Heart left ventricle (tissue), 16 donors: Measurements from ENCODE around the gene PRKN. TPM values are rescaled to one million over a fixed set of nuclear protein-coding genes. Genes with fewer than 3 reads are reported as not detected.

Experiments used
- ATAC-seq, 4 donors: fragments of 200-7000 bp; cut with Tn5 transposase; one replicate each; pipeline ENCODE4 v1.9.1; 2020 to 2022; ENCODE audit warnings: moderate library complexity in 4 of 4, mild to moderate bottlenecking in 3 of 4, moderate number of reproducible peaks in 1 of 4
- DNase-seq, 5 donors: peaks; one replicate each; pipeline ENCODE4 v3.0.0-alpha.2; 2020
- H3K27ac ChIP-seq, 12 donors: fragments of 200-600 bp; sonication (generic) in 4 of 12; one replicate each; pipeline versions ENCODE4 v1.5.0 to v1.8.0; 2016 to 2022; ENCODE audit warnings: mild to moderate bottlenecking in 2 of 12
- H3K27me3 ChIP-seq, 9 donors: fragments of 200-600 bp; sonication (generic) in 2 of 9; one replicate each; pipeline versions ENCODE4 v1.5.1 to v1.8.0; 2016 to 2022; ENCODE audit warnings: mild to moderate bottlenecking in 3 of 9
- H3K36me3 ChIP-seq, 9 donors: fragments of 200-600 bp; sonication (generic) in 2 of 9; one replicate each; pipeline versions ENCODE4 v1.5.0 to v1.8.0; 2018 to 2022; ENCODE audit warnings: mild to moderate bottlenecking in 2 of 9
- H3K4me1 ChIP-seq, 12 donors: fragments of 200-600 bp; sonication (generic) in 4 of 12; one replicate each; pipeline versions ENCODE4 v1.5.0 to v1.8.0; 2016 to 2022; ENCODE audit warnings: mild to moderate bottlenecking in 3 of 12
- H3K4me3 ChIP-seq, 12 donors: fragments of 200-600 bp; sonication (generic) in 4 of 12; one replicate each; pipeline versions ENCODE4 v1.5.0 to v1.8.0; 2017 to 2022; ENCODE audit warnings: mild to moderate bottlenecking in 9 of 12, moderate library complexity in 4 of 12
- H3K9me3 ChIP-seq, 12 donors: fragments of 200-600 bp; sonication (generic) in 4 of 12; one replicate each; pipeline versions ENCODE4 v1.5.0 to v1.8.0; 2016 to 2022; ENCODE audit warnings: mild to moderate bottlenecking in 1 of 12
- POLR2A ChIP-seq, 2 donors: fragments of 450-650 bp; IDR thresholded peaks; one replicate each; pipeline ENCODE4 v1.6.1; 2017; ENCODE audit warnings: antibody characterized with exemption in 2 of 2, mild to moderate bottlenecking in 2 of 2, moderate library complexity in 2 of 2
- WGBS, 4 donors: extraction: QIAGEN DNeasy Blood & Tissue Kit in 2 of 4; methylation state at CpG; one replicate each; pipeline versions ENCODE4 v1.1.5 to v1.1.7; 2013 to 2018; 5-methylcytosine and 5-hydroxymethylcytosine counted together
- intact Hi-C, 10 donors: fragments of 100-400 bp; cut with DNase I; formaldehyde crosslinking; loops; one replicate each; pipeline versions ENCODE4 v1.11.1 to v1.14.2; 2022
- polyA plus RNA-seq, 2 donors: library from polyadenylated mRNA; stranded (reverse); fragments of 200-250 nt; gene quantifications; one replicate each; pipeline ENCODE4 v1.2.3, GENCODE V29; 2013
- total RNA-seq, 9 donors: library from RNA; depleted of rRNA in 2 of 9; stranded (reverse); fragments of >200 nt in 2 of 9; fragmentation: NEBNext Ultra II Directional in 3 of 9; extraction: Animal tissue kit (Norgen Biotek cat#: 25700) in 3 of 9; gene quantifications; one replicate each; pipeline versions ENCODE4 v1.1.0 to v1.2.4, GENCODE V29; 2016 to 2023
- TF ChIP-seq, protein P1 (sequence below), 12 donors: fragments of 200-600 bp; sonication (generic) in 4 of 12; IDR thresholded peaks; one replicate each; pipeline versions ENCODE4 v1.5.0 to v1.8.0; 2018 to 2022; ENCODE audit warnings: antibody characterized with exemption in 12 of 12, mild to moderate bottlenecking in 5 of 12
- donor health status: ischemic (EF 13 %, LVEDD 7.1; RV severe dilation, severe dysfunction).
- donor health status: healthy with polysubstance abuse.
- donor health status: DM: no; HTN: yes; CAD: no.
- donor health status: DM: no; HTN: no; CAD: no.
- donor health status: ischemic (EF 25% LVEDD 6.9; RV normal size, moderate dysfunction).
- donor health status: ischemic (EF 25% LVEDD 5.7; RV mildly dilated, moderate dysfunction).
- donor health status: healthy.
- donor health status: DM: yes; HTN: yes; CAD: no.
- donor health status: ischemic (EF 35%, LVEDD 5.7; RV mildly dilated, moderate dysfunction).
- donor health status: nonischemic (EF 11% LVEDD 7.7; RV severe dilation, severe dysfunction).
- donor health status: DM: yes; HTN: yes; CAD: no.
- donor health status: PGD.
- donor health status: ischemic (EF 29% LVEDD 5.4; RV normal size, mild dysfunction).
- donor health status: nonischemic (EF 23%, LVEDD 6.1; RV moderate dilation, normal function).

PRKN gene
- total and polyA plus RNA-seq, 11 donors: 3.4 to 32.5 (median 21.2) TPM

DNA sequence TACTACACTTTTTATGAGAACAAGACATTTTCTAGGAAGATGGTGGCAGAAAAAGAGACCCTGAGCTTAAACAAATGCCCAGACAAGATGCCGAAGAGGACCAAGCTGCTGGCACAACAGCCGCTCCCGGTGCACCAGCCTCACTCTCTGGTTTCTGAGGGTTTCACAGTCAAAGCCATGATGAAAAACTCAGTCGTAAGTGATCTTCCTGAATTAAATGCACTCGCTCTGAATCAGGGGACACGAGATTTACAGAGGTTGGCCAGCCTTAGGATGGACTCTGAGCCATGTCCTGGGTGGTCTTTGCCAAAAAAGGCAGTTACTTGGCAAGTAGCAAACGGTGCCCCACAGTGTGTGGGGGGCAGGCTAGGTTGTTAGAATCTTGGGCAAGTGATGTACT, 631 bp upstream of the PRKN start:
- no peaks in the 10 kb centered on the region for H3K36me3 ChIP-seq

DNA sequence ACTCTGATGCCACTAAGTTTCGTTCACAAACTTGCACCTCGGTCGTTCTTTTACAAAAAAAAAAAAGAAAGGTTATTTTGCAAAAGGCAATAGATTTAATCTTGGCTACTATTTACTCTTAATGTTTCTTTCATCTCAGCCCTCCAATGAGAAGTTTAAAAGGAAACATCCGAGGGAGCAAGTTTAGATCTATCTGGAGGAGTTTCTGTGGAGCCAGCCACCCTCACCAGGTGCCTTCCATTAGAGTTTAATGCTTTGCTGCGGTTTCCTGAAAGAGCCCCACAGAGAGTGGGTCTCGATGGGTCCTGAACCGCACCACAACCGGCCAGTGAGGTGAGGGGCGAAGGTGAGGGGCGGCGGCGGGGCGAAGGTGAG, 632 bp downstream of the PRKN start:
- no peak for TF ChIP-seq POLR2A (IDR thresholded peaks at IDR 0.05)
- TF ChIP-seq, protein P1, sequence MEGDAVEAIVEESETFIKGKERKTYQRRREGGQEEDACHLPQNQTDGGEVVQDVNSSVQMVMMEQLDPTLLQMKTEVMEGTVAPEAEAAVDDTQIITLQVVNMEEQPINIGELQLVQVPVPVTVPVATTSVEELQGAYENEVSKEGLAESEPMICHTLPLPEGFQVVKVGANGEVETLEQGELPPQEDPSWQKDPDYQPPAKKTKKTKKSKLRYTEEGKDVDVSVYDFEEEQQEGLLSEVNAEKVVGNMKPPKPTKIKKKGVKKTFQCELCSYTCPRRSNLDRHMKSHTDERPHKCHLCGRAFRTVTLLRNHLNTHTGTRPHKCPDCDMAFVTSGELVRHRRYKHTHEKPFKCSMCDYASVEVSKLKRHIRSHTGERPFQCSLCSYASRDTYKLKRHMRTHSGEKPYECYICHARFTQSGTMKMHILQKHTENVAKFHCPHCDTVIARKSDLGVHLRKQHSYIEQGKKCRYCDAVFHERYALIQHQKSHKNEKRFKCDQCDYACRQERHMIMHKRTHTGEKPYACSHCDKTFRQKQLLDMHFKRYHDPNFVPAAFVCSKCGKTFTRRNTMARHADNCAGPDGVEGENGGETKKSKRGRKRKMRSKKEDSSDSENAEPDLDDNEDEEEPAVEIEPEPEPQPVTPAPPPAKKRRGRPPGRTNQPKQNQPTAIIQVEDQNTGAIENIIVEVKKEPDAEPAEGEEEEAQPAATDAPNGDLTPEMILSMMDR (IDR thresholded peaks at IDR 0.05): no peak
- H3K9me3 ChIP-seq: peaks cover 0 to 17% (median 0%) of the 10 kb centered on the region in 12 donors
- intact Hi-C loops: loop anchor here in 7 of 10 donors (2.0 to 10.0 kb wide), 12 partner anchors 20 to 688 kb away; partner anchors contain the start of gene QKI (in 2 of the 7)
- H3K4me1 ChIP-seq: peaks cover 0 to 45% (median 13%) of the 10 kb centered on the region in 12 donors
- ATAC-seq (peak in 1 of 4 donors; percentile 25), DNase-seq (peak in 1 of 5 donors; percentile 26)
- H3K27ac ChIP-seq: peak overlapping the region; percentile 88 to 98 (median 95)
- H3K36me3 ChIP-seq: no peaks in the 10 kb centered on the region
- H3K27me3 ChIP-seq: no peaks in the 10 kb centered on the region
- WGBS, 4 donors: 5 to 22% (median 11%) methylated on average over 8 to 13 of the region's 13 CpGs
- H3K4me3 ChIP-seq: peak overlapping the region; percentile 86 to 94 (median 90)

More for the DNA sequence above, 631 bp upstream of the PRKN start:
- 21 to 41% (median 36%) methylated on average over 7 of the region's 7 CpGs for WGBS, 4 donors
- Histone ChIP-seq H3K4me1 (peaks cover 0 to 32% (median 13%) of the 10 kb centered on the region in 12 donors), H3K4me3 (peak overlapping the region in 11 of 12 donors; percentile 86 to 94 (median 89)), H3K27me3 (no peaks in the 10 kb centered on the region), H3K9me3 (peaks cover 0 to 17% (median 0%) of the 10 kb centered on the region in 12 donors), H3K27ac (peak overlapping the region in 11 of 12 donors; percentile 40 to 98 (median 92))
- peak in 1 of 4 donors; percentile 25 for ATAC-seq
- intact Hi-C loops: loop anchor here in 6 of 10 donors (5.0 to 10.0 kb wide), 10 partner anchors 103 to 687 kb away; partner anchors contain the start of gene QKI (in 2 of the 6)
- TF ChIP-seq POLR2A (IDR thresholded peaks at IDR 0.05): no peak
- TF ChIP-seq, protein P1 (IDR thresholded peaks at IDR 0.05): no peak
- peak in 1 of 5 donors; percentile 35 for DNase-seq

DNA sequence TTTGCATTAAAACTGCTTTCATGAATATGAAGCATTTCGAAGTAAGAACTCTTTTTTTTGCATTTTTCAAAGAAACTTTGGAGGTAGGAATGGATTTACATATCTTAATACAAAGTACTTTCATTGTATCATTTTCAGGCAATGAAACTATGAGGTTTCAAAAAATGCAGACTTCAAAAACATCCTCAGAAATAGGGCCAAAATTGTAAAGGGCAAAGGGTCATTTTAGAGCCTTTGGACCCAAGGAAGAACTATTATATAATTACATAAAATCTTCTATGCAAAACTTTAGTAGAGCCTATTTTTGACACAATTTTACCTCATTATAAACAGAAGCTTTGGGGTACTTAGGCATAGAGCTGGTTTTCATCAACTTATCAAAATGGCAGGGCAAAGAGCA, 4.9 kb downstream of the PRKN start:
- H3K27ac ChIP-seq: peak overlapping the region in 8 of 12 donors; percentile 5 to 96 (median 84)
- intact Hi-C loops: loop anchor here in 6 of 10 donors (5.0 to 10.0 kb wide), 7 partner anchors 98 to 692 kb away; partner anchors contain the start of gene QKI (in 2 of the 6)
- no peaks in the 10 kb centered on the region for H3K9me3 ChIP-seq
- H3K4me1 ChIP-seq: peaks cover 0 to 41% (median 16%) of the 10 kb centered on the region in 12 donors
- no peaks in the 10 kb centered on the region for H3K27me3 ChIP-seq
- ATAC-seq (no peak), DNase-seq (no peak)
- H3K36me3 ChIP-seq: no peaks in the 10 kb centered on the region
- WGBS, 4 donors: 88 to 98% (median 96%) methylated on average over 1 of the region's 1 CpG
- no peak overlapping the region for H3K4me3 ChIP-seq
- TF ChIP-seq, protein P1 (IDR thresholded peaks at IDR 0.05): no peak
- no peak for TF ChIP-seq POLR2A (IDR thresholded peaks at IDR 0.05)

DNA sequence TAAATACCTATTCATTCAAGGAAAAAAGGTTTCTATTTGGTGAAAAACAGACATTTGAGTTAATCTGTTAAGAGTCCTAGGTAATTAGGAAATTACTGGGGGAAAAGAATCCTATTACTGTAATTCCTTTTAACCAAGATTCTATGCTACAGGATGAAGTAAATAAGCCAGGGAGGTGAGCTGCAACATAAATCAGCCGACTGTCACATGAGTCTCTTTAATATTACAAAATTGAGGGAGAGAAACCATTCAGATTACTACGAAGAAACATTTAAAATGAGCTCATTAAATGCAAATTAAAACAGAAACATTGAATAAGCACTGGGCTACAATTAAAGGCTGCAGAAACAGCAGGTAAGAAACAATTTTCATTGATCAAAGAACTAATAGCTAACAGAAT, 5.3 kb downstream of the PRKN start:
- intact Hi-C loops: loop anchor here in 6 of 10 donors (5.0 to 10.0 kb wide), 7 partner anchors 97 to 693 kb away; partner anchors contain the start of gene QKI (in 2 of the 6)
- WGBS, 4 donors: 84 to 91% (median 88%) methylated on average over 2 of the region's 2 CpGs
- Histone ChIP-seq H3K4me1 (peaks cover 0 to 41% (median 16%) of the 10 kb centered on the region in 12 donors), H3K27ac (peak overlapping the region in 10 of 12 donors; percentile 39 to 96 (median 84)), H3K9me3 (peaks cover 0 to 1% (median 0%) of the 10 kb centered on the region in 12 donors), H3K36me3 (no peaks in the 10 kb centered on the region), H3K27me3 (no peaks in the 10 kb centered on the region), H3K4me3 (no peak overlapping the region)
- DNase-seq: no peak
- ATAC-seq: no peak
- TF ChIP-seq POLR2A (IDR thresholded peaks at IDR 0.05): no peak
- TF ChIP-seq, protein P1 (IDR thresholded peaks at IDR 0.05): no peak
